GM19043 (cell line): Measurements from ENCODE around the gene GGT5.
"Not testable (repeated sequence)": the region's sequence is repeated elsewhere in the genome, so short reads cannot be mapped to it uniquely, and the experiment has no call there.

Experiments used
- ATAC-seq: cut with Tn5 transposase; IDR thresholded peaks from one replicate; pipeline ENCODE4 v1.9.1; 2021; ENCODE audit warnings: low read depth; ENCODE audit not compliant: unreplicated experiment

GGT5 gene

DNA sequence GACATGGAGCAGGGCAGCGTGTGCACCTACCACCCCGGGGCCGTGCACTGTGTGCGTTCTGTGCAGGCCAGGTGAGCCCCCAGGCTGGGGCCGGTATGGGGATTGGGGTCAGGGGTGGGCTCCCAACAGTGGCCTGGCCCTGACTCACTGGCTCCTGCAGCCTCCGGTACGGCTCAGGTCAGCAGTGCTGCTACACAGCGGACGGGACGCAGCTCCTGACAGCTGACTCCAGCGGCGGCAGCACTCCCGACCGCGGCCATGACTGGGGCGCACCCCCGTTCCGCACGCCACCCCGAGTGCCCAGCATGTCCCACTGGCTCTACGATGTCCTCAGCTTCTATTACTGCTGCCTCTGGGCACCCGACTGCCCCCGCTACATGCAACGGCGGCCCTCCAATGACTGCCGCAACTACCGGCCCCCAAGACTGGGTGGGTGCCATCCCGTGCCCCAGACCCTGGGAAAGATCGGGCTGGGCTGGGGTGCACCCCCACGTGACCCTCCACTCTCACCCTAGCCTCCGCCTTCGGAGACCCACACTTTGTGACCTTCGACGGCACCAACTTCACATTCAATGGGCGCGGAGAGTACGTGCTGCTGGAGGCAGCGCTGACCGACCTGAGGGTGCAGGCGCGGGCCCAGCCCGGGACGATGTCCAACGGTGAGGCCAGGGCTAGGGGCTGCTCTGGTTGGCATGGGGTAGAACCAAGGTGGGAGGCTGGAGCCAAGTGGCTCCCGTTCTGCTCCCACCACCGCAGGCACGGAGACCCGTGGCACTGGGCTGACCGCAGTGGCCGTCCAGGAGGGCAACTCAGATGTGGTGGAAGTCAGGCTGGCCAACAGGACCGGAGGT lies 59.2 kb downstream of the GGT5 start:
- no peak for ATAC-seq

- no peak for ATAC-seq
These were observed 59.8 kb downstream of the GGT5 start for GRCh38 chr22:24185001-24185500.

GRCh38 chr22:24184057-24184798 lies 60.7 kb downstream of the GGT5 start:
- ATAC-seq: no peak

- no peak for ATAC-seq
These were observed 61.4 kb downstream of the GGT5 start for GRCh38 chr22:24183321-24184031.

GRCh38 chr22:24182900-24183246 lies 62.0 kb downstream of the GGT5 start:
- ATAC-seq: not testable (repeated sequence)

DNA sequence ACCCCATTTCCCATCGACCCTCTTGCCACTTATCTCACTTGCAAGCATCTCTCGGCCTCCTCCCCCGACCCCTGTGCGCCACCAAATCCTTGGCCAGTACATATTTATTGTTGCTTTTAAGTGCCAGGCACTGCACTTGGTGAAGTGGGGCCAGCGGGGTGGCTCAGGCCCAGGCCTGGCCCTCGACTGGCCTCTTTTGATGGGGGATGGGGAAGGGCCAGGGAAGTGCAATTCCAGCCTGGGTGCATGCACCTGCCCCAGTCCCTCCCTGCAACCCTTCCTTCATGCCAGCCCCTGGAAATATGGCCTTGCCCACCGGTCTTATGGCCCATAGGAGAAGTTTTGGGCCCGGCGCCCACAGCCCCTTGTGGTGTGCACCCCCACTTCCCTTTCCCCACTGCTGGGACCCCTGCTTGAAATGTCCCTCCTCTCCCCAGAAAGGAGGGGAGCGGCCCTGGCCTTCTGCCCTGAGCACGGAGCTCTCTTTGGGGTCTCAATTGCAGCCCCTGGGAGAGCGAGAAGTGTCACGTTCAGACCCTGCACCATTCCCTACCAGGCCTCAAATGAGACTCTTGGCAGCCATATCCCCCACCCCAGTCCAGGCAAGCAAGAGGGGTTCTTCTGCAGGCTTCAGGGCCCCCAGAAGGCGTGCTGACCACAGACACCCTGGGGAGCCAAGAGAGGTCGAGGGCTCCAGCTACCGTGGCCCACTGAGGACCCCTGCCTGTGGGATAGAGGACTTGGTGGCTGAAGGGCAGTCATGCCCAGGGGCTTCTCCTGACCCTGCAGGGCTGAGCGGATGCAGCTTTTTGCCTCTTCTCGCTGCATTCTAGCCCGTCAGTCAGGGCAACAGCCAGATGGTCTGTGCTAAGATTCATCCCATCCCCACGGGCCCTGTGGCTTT lies 62.6 kb downstream of the GGT5 start:
- ATAC-seq: no peak

- ATAC-seq: no peak
These were observed 63.5 kb downstream of the GGT5 start, which contains the start of gene SUSD2 for GRCh38 chr22:24181088-24181995. Gene SUSD2 (plus strand): TSS chr22:24181487. CDS start chr22:24181520, 33 bp downstream.

DNA sequence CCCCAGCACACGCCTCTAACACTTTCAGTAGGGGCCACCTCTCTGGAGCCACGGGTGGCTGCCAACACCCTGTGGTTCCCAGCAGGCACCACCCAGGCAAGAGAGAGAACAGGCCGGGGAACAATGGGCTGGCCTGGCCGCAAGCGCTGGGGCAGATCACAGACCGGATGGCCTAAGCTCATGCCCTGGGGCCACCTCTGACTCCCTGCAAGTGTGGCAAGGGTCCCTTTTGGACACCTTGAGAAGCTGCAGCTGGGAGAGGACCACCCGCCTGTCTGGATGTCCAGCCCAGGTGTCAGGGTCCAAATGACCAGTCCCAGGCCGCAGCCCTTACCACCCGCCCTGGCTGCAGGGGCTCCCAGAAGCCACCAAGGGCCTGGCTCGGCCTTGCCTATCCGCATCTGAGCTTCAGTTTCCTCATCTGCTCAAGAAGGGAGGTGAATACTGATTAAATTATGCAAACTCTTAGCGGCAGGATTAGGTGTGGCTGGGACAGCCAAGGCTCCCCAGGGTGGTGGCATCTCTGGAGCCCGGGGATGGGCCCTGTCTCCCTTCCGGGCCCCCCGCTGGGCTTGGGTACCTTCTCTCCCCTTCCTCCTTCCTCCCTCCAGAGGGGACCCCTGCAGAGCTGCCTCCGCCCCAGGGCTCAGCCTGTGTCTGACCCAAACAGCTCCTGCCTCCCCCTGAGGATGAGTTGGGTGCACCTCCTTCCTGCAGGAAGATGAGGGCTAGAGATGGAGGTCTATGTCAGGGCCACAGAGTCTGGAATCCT lies 64.4 kb downstream of the GGT5 start:
- ATAC-seq: no peak

DNA sequence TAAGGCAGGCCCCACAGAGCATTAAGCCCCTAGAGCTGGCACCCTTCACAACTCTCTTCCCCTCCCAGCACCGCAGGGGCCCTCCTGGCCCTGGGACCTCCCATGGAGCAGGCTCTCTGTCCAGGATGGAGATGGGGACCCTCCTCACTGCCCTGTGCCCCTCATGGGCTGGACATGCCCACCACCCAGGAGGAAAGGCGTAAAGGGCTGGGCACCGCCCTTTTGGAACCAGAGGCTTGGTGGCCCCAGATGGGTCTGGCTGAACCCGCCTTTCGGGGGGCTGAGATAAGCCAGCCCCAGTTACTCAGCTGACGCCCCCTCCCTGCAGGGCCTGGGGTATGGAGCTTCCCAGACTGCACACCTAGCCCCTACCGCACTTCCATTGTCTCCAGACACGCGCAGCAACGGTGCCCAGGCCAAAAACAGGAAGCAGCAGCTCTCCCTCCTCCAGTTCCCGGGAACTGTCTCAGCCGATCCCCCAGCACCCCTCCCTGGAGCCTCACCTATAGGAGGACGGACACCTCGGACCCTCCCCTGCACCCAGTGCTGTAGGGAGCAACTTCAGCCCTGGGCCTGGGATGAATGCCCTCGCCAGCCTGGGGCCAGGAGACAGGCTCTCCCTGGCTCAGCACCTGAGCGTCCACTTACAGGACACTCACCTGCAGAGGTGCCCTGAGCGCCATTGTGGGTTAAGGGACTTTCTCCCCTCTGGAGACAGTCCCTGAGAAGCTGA lies 65.2 kb downstream of the GGT5 start:
- no peak for ATAC-seq

DNA sequence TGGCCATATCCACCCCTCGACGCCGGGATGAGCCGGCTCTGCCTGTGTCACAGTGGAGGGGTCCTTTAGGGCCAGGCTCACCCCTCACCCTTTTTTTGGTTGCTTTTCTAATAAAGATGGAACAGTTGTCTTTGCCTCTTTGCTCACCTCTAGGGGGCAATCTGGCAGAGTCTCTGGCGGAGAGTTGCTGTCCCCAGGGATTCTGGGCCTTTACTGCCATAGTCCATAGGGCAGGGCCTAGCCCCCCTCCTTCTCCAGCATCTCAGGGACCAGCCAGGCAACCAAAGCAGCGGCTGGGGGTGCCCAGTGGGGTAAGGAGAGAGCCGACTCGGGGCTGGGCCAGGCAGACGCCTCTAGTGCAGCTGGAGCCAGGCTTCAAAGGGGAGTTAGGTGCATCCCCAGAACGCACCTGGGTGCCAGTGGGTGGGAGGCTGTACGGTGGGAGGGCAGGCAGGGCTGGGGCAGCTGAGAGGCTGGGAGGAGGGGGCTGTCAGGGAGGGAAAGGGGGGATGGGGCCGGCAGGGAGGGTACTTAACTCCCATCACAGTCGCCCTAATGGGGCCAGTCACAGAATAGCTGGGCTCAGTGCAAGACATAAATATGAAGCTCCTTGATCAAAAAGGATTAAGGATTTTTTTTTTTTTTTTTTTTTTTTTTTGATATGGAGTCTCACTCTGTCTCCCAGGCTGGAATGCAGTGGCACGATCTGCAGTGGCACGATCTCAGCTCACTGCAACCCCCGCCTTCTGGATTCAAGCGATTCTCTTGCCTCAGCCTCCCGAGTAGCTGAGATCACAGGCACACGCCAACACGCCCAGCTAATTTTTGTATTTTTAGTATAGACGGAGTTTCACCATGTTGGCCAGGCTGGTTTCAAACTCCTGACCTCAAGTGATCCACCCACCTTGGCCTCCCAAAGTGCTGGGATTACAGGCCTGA lies 66.1 kb downstream of the GGT5 start:
- ATAC-seq: no peak

DNA sequence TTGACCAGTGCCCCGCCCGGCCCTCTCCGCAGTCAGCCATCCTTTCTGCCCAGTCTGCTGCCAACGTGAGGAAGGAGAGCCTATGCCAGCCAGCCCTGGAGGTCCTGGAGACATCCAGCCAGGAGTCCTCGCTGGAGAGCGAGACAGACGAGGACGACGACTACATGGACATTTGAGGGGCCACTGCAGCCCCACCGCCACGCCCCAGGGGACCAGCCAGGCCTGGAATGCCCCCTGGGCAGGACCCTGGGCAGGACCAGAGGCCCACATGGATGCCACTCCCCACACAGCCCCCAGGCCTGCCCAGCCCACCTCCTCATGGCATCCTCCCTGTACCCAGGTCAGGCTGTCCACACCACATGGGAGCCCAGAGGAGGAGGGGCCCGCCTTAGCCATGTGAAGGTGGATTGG lies 66.9 kb downstream of the GGT5 start:
- ATAC-seq: no peak

DNA sequence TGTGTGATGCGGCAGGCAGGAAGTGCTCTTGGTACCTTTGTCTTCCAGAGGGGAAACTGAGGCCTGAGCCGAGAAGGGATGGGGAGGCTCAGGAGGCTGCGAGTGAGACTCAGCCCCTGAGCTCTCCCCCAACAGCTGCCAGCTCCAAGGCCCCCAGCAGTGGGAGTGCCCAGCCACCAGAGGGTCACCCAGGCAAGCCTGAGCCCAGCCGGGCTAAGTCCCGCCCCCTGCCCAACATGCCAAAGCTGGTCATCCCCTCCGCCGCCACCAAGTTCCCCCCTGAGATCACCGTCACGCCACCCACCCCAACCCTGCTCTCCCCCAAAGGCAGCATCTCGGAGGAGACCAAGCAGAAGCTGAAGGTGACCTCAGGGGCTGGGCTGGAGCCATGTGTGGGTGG lies 67.4 kb downstream of the GGT5 start:
- no peak for ATAC-seq

GRCh38 chr22:24177045-24177444 lies 67.8 kb downstream of the GGT5 start:
- no peak for ATAC-seq

DNA sequence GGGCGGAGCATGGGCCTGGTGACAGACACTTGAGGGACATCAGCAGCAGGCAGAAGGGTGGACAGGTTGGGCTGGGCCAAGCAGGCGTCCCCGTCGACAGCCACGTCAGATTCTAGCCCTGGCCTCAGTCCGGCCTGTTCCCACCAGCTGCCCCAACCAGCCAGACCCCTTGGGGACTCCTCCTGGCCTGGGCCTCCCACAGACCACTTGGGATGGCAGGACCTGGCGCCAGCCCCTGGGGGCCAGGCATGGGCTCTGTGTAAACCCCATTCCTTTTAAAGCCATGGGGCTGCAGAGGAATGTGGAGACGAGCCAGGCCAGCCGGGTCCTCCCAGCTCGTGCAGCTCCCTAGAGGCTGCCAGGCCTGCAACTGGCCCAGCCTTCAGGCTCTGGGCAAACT lies 68.3 kb downstream of the GGT5 start:
- no peak for ATAC-seq

GRCh38 chr22:24176040-24176439 lies 68.8 kb downstream of the GGT5 start:
- ATAC-seq: no peak

DNA sequence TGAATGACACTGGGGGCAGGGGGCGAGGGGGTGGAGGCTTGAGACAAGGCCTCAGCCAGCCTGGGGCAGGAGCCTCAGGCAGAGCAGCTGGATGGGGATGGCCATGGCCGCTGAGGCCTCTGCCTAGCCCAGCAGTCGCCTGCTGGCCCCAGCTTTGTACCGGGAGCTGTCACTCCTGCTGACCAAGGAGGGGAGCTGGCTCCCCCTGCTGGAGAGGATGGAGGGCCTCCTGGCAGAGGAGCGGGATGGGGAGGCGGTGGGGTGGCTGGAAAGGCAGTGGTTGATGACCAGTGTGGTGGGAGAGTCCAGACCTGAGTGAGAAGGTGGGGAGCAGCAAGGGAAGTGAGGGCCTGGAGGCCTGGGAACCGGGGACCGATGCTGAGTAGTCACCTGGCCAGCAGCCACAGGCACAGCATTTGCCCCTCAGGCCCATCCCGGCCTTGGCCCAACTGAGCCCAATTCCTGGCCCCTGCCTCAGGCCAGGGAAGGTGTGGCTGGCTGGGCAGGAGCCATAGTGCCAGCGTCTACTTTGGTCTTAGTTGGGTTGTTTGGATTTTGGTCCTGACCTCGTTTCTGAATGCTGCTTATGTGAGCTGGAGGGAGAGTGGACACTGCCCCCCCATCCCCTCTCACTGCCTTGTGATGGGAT lies 69.6 kb downstream of the GGT5 start:
- ATAC-seq: no peak
